Measurements from ENCODE around the gene GRM7. TPM values are rescaled to one million over a fixed set of nuclear protein-coding genes. Genes with fewer than 3 reads are reported as not detected.

The GRM7 gene
- total RNA-seq, 4 donors from 2014 or later, result 0.29 to 15.8 (median 0.67) TPM

DNA sequence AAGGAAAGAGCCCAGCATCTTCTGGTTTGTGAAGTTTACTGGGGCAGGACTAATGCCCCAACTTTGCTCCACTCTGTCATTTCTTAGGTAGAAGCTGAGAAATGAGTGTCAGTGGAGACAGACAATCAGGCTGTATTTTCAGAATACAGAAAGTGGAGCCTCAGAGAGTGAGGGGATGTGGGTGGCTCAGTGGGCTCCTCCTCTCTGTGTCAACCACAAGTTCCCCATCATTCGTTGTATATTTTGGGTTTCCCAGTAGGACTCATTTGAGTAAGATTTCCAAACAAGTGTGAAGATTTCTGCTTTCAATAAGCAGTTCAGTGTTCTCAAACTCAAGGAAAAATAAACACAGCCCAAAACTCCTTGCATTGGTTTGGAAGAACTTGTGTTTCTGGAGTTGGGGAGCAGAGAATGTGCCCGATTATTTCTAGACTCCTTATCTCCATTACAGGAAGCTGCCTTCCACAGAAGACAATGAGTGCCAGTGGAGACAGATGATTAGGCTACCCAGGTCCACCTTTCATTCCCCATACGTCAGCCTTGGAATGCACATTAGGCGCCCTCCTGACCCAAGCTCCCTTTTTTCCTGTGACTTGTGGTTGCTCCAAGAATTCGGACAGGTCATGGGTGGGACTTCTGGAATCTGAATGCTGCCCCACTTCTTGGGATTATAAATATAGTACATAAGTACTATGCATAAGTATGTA lies 848.6 kb downstream of the GRM7 start:
- no peaks in the 10 kb centered on the region for H3K27me3 ChIP-seq
- TF ChIP-seq POLR2A (IDR thresholded peaks at IDR 0.05) (no peak), CTCF (IDR thresholded peaks at IDR 0.05) (no peak)
- no peak overlapping the region for H3K27ac ChIP-seq
- H3K4me3 ChIP-seq, result no peak overlapping the region
- no peaks in the 10 kb centered on the region for H3K36me3 ChIP-seq
- DNase-seq, result no peak
- H3K4me1 ChIP-seq, result no peaks in the 10 kb centered on the region
- no peaks in the 10 kb centered on the region for H3K9me3 ChIP-seq
- intact Hi-C loops (cut with DNase I; ENCODE audit: low total_unique reads), result no loop called here

- Histone ChIP-seq H3K4me1 (no peaks in the 10 kb centered on the region), H3K4me3 (no peak overlapping the region), H3K27me3 (no peaks in the 10 kb centered on the region), H3K9me3 (no peaks in the 10 kb centered on the region), H3K27ac (no peak overlapping the region), H3K36me3 (no peaks in the 10 kb centered on the region)
- TF ChIP-seq POLR2A (IDR thresholded peaks at IDR 0.05), result no peak
- TF ChIP-seq CTCF (IDR thresholded peaks at IDR 0.05), result no peak
- no peak for DNase-seq
- intact Hi-C loops (cut with DNase I; ENCODE audit: low total_unique reads), result no loop called here
Measured at GRCh38 chr3:7710284-7710683, 849.4 kb downstream of the GRM7 start.

GRCh38 chr3:7713724-7714123 lies 852.8 kb downstream of the GRM7 start:
- no peaks in the 10 kb centered on the region for H3K27me3 ChIP-seq
- H3K4me3 ChIP-seq, result no peak overlapping the region
- H3K4me1 ChIP-seq, result no peaks in the 10 kb centered on the region
- intact Hi-C loops (cut with DNase I; ENCODE audit: low total_unique reads), result no loop called here
- DNase-seq, result no peak
- no peaks in the 10 kb centered on the region for H3K9me3 ChIP-seq
- TF ChIP-seq POLR2A (IDR thresholded peaks at IDR 0.05), result no peak
- TF ChIP-seq CTCF (IDR thresholded peaks at IDR 0.05), result no peak
- no peak overlapping the region for H3K27ac ChIP-seq
- H3K36me3 ChIP-seq, result no peaks in the 10 kb centered on the region

DNA sequence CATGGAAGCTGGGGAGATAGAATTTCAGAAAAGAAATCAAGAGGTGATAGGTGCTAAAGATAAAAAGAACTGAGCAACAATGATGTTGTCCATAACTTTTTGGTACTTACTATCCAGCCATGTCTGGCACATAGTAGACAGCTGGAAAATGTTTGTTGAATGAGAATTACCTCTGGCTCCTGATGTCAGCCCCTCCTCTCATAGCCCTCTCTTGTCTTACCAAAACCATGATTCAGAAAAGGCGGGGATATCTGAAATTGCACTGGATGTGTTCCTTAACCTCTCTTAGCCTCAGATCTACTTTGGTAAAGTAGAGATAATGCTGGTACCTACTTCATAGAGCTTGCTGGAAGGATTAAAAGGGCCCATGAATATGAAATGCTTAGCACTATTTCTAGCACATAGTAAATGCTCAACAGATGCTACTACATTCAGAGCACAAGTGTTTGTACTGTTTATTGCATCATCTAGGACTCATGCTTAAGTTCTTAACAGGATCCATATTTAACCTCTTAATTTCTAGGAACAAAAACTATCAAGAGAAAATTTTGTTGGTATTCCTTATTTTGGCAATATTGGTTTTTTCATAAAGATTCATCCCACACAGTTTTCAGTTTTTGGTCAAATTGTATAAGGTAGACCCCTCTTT lies 859.9 kb downstream of the GRM7 start:
- no peaks in the 10 kb centered on the region for H3K36me3 ChIP-seq

More for the DNA sequence above, 859.9 kb downstream of the GRM7 start:
- H3K9me3 ChIP-seq, result no peaks in the 10 kb centered on the region
- TF ChIP-seq CTCF (IDR thresholded peaks at IDR 0.05), result no peak
- no peak for TF ChIP-seq POLR2A (IDR thresholded peaks at IDR 0.05)
- no peak overlapping the region for H3K4me3 ChIP-seq
- no peaks in the 10 kb centered on the region for H3K27me3 ChIP-seq
- no peaks in the 10 kb centered on the region for H3K4me1 ChIP-seq
- no peak for DNase-seq
- H3K27ac ChIP-seq, result no peak overlapping the region
- intact Hi-C loops (cut with DNase I; ENCODE audit: low total_unique reads), result no loop called here
